HG03565 (cell line): ENCODE data around the gene MID2.
"Not testable (repeated sequence)": the region's sequence is repeated elsewhere in the genome, so short reads cannot be mapped to it uniquely, and the experiment has no call there.

ENCODE experiments used
- ATAC-seq: cut with Tn5 transposase; IDR thresholded peaks from one replicate; pipeline ENCODE4 v1.9.1; 2021; ENCODE audit warnings: mild to moderate bottlenecking, moderate library complexity; ENCODE audit not compliant: unreplicated experiment

Gene MID2

GRCh38 chrX:107836958-107837357, 11.3 kb downstream of the MID2 start:
- no peak for ATAC-seq

DNA sequence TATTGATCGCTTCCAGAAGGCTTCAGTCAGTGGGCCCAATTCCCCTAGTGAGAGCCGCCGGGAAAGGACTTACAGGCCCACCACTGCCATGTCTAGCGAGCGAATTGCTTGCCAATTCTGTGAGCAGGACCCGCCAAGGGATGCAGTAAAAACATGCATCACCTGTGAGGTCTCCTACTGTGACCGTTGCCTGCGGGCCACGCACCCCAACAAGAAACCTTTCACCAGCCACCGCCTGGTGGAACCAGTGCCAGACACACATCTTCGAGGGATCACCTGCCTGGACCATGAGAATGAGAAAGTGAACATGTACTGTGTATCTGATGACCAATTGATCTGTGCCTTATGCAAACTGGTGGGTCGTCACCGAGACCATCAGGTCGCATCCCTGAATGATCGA, 15.3 kb downstream of the MID2 start:
- ATAC-seq = no peak

- ATAC-seq = no peak
Measured at GRCh38 chrX:107842715-107843400, 17.2 kb downstream of the MID2 start.

GRCh38 chrX:107845625-107846024, 20.0 kb downstream of the MID2 start:
- ATAC-seq = no peak

DNA sequence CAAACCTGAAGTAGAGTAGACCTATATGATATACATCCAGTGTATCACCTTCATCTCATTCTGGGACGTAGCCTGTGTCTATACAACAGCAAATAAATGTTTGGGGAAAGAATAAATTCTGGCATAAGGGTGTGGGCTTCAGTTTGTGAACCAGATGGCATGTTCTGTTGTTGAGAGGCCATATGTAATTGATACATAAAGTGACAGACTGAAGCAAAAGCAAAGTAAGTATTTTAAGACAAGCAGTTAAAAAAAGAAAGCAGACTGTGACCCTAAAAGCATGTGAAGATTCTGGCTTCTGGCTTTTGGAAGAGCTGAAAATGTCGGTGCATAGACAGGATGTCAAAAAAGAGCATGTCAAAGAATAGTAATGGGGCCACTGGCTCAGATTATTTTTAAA, 22.9 kb downstream of the MID2 start:
- ATAC-seq = no peak

- ATAC-seq = no peak
Measured at GRCh38 chrX:107849747-107850421, 24.2 kb downstream of the MID2 start.

DNA sequence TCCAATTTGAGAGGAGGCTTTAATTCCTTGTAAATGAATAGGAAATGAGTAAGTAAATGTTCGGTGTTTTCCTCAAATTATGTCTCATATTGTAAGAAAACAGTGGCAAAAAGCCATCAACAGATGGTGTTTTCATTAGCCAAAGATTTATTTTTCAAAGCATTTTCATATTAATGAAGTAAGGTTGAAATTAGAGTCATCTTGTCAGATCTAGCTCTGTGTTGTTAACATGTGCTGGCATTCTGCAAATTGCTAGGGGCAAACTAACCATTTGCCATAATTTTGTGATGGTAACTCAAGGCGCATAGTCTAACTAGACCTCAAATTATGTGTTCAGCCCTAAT, 24.7 kb downstream of the MID2 start:
- no peak for ATAC-seq

DNA sequence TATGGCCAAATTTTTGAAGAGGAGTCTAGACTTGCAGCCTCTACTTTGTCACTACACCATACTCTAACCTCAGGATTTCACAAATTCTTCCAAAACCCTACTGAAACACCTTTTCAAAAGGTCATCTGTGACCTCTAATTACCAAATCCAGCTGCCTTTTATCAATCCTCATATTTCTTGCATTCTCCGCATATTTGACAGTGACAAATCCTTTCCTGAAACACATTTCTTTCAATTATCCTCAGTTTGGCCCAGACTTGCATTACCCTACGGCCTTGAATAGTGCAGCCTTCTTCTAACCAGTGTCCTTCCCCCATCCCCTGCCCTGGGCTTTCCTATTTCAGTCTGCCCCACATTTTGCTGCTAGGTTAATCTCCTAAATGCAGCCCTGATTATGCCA, 25.5 kb downstream of the MID2 start:
- ATAC-seq = no peak

GRCh38 chrX:107851665-107852064, 26.0 kb downstream of the MID2 start:
- ATAC-seq = not testable (repeated sequence)

DNA sequence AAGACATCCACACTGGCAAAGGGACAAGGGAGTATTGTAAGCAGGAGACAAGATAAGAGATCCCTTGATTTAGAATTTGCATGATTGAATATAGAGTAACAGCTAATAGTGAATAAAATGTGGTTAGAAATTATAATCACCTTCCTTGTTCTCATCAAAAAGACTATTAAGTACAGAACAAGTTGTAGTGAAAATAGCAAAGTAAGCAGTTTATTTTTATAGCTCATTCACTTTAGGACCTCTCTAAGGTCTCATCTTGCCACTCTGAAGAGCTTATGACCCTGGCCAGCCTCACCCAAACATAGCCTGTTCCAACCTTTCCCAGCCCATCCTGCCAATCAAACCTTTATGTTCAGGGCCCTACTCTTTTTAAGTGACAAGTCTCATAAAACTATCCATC, 30.6 kb downstream of the MID2 start:
- no peak for ATAC-seq

- ATAC-seq = not testable (repeated sequence)
Measured at GRCh38 chrX:107857041-107857440, 31.4 kb downstream of the MID2 start.

DNA sequence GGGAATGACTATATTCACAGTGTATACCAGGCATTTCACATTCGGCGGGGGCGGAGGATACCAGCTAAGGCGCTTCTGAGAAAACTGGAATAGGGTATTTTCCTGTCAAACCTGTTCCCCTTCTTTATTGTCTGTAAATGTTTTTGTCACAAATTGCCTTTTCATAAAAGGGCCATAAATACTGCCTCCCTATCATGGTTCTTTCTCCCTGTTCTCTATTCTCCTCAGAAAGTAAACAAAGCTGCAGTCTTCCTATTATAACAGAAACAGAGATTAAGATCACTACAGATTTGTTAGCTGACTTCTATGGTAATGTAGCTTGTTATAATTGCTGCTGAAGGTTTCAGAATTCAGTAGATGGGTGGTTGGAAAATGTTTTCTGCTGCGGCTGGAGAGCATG, 32.2 kb downstream of the MID2 start:
- ATAC-seq = no peak

GRCh38 chrX:107861056-107861455, 35.4 kb downstream of the MID2 start:
- no peak for ATAC-seq

DNA sequence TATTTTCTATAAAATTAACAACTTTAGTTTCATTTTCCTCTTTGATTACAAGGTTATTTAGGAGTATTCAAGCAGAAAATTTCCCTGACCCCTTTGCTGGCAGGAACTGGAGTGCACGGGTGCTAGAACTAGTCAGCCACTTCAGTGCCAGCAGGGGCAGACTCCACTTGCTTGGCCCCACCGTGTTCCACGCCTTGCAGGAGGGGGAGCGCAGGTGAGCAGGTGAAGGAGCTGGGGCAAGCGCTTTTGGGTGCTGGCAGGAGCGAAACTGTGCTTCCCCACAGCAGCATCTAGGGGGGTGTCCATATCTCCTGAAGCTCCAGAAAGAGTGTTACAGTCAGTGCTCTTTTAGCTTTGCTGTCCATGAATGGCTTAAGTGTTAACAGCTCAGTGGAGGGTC, 45.5 kb downstream of the MID2 start:
- no peak for ATAC-seq

DNA sequence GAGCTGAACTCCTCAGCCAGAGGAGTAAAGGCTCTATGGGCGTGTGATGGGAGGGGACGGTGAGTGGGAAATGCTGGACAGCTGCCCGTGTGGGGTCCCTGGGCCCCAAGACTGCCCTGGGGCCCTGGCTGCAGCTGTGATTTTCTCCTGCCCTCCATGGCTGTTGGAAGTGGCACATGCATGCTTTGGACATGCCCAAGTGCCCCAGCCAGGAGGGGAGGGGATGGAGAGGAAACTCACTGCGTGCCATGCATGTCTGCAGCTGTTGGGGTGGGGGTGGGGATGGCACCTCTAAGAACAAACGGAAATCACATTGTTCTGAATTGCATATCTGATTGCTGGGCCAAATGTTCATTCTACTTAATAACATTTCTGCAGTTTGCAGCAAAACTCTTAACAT, 52.4 kb downstream of the MID2 start:
- no peak for ATAC-seq

GRCh38 chrX:107880054-107880610, 54.5 kb downstream of the MID2 start:
- ATAC-seq = no peak

- ATAC-seq = no peak
Measured at GRCh38 chrX:107894038-107894437, 68.4 kb downstream of the MID2 start.

DNA sequence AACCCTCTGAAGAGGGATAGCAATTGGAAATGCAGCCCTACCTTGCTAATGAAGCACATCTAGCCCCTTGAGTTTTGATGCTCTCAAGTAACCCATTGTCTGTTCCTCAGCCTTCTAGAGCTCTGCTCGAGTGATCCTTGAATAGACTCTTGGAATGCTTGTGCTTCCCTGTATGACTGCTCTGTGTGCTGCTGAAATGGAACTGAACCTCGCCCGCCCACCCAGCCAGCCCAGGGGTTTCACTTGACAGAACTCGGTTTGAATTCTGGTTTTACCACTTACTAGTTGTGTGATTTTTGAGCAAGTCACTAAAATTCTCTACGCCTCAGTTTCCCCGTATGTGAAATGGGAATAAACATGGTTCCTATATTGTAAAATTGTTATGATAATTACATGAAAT, 77.1 kb downstream of the MID2 start:
- ATAC-seq = no peak

GRCh38 chrX:107905366-107905765, 79.7 kb downstream of the MID2 start:
- no peak for ATAC-seq

GRCh38 chrX:107924136-107924746, 98.6 kb downstream of the MID2 start:
- ATAC-seq = no peak

DNA sequence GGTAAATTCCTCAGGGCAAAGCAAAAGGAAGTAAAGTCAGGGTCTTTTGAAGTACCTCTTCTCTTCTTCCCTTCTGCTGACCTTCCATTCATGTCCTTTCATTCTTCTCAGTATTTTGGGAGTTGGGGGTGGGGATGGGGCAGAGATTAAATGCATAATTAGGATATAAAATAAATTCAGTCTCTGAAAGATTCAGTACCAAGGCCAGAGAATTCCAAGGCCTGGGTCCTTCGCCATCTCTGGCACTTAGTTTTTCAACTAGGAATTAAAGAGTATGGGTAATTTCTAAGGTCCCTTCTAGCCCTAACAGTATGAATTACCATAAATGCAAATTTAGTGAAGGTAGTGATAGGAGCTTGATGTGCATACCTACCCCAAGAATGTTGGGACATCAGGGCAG, 108.6 kb downstream of the MID2 start:
- no peak for ATAC-seq

- ATAC-seq = no peak
Measured at GRCh38 chrX:107935200-107935599, 109.5 kb downstream of the MID2 start.
